ENCODE measurements around the gene ACOXL. TPM values are rescaled to one million over a fixed set of nuclear protein-coding genes. Genes with fewer than 3 reads are reported as not detected.

The ACOXL gene
- total RNA-seq, 1 donor: not detected

DNA sequence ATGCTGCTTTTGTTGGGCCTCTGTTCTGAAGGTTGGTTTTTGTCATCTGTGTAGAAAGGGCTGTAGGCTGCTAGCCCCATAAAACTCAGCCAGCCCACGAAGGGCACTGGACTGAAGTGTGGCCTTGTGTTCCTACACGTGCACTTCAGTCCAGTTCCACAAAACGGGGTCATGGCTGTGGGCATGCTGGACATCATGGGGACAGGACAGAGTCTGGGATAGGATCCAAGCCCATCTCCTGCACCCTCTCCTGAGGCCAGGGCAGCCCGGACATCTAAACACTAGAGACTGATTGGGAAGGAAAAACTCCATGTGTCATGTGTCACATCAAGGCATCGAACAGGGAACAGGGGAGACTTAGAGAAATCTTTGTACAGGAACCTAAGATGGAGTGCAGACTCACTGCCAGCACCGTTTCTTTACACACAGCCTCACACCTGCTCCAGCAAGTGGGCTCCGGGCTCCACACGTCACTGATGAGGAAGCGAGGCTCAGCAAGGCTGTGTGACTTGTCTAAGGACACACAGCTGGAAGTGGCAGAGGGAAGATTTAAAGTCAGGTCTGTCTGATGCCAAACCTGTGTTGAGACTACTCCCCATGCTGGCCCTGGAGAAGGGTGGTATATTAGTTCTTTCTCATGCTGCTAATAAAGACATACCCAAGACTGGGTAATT lies 313.5 kb downstream of the ACOXL start:
- peaks cover 38% of the 10 kb centered on the region for H3K27me3 ChIP-seq (ENCODE audit: insufficient read depth, low read length)
- no peak for DNase-seq (ENCODE audit: insufficient read length, low spot score, missing footprints)
- H3K36me3 ChIP-seq (ENCODE audit: insufficient read depth, low read length): no peaks in the 10 kb centered on the region
- H2AFZ ChIP-seq (ENCODE audit: low read length): no peak overlapping the region
- no peak overlapping the region for H3K4me3 ChIP-seq (ENCODE audit: insufficient read depth, low read length)
- H3K4me2 ChIP-seq (ENCODE audit: insufficient read depth, low read length): no peak overlapping the region
- no peaks in the 10 kb centered on the region for H3K9me3 ChIP-seq (ENCODE audit: low read depth, low read length)
- H3K79me2 ChIP-seq (ENCODE audit: insufficient read depth, low read length): no peaks in the 10 kb centered on the region
- TF ChIP-seq, protein P1, sequence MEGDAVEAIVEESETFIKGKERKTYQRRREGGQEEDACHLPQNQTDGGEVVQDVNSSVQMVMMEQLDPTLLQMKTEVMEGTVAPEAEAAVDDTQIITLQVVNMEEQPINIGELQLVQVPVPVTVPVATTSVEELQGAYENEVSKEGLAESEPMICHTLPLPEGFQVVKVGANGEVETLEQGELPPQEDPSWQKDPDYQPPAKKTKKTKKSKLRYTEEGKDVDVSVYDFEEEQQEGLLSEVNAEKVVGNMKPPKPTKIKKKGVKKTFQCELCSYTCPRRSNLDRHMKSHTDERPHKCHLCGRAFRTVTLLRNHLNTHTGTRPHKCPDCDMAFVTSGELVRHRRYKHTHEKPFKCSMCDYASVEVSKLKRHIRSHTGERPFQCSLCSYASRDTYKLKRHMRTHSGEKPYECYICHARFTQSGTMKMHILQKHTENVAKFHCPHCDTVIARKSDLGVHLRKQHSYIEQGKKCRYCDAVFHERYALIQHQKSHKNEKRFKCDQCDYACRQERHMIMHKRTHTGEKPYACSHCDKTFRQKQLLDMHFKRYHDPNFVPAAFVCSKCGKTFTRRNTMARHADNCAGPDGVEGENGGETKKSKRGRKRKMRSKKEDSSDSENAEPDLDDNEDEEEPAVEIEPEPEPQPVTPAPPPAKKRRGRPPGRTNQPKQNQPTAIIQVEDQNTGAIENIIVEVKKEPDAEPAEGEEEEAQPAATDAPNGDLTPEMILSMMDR (IDR thresholded peaks at IDR 0.05; ENCODE audit: extremely low read depth, low read depth, low read length): no peak
- H3K4me1 ChIP-seq (ENCODE audit: insufficient read depth, low read length): no peaks in the 10 kb centered on the region
- no peaks in the 10 kb centered on the region for H4K20me1 ChIP-seq (ENCODE audit: insufficient read depth, low read length)
- no peak overlapping the region for H3K27ac ChIP-seq (ENCODE audit: low read depth, low read length)

DNA sequence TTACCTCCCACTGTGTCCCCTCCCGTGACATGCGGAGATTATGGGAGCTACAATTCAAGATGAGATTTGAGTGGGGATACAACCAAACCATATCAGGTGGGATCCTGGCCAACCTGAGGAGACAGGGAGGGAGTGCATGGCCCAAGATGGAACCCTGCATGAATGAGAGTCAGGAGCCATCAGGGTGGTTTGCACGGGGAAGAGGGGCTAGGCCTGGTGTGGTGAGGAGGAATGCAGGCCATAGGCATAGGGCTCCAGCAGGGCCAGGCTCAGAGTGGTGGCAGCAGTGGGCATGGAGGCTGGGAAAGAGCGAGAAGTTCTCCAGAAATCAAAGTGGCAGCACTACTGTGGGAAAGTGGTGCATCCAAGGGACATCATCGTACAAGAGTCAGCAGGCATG lies 314.3 kb downstream of the ACOXL start:
- Histone ChIP-seq H3K79me2 (ENCODE audit: insufficient read depth, low read length) (no peaks in the 10 kb centered on the region), H3K36me3 (ENCODE audit: insufficient read depth, low read length) (no peaks in the 10 kb centered on the region), H4K20me1 (ENCODE audit: insufficient read depth, low read length) (no peaks in the 10 kb centered on the region), H3K4me1 (ENCODE audit: insufficient read depth, low read length) (no peaks in the 10 kb centered on the region), H3K4me3 (ENCODE audit: insufficient read depth, low read length) (no peak overlapping the region), H3K27ac (ENCODE audit: low read depth, low read length) (no peak overlapping the region), H2AFZ (ENCODE audit: low read length) (no peak overlapping the region), H3K4me2 (ENCODE audit: insufficient read depth, low read length) (no peak overlapping the region), H3K9me3 (ENCODE audit: low read depth, low read length) (no peaks in the 10 kb centered on the region), H3K27me3 (ENCODE audit: insufficient read depth, low read length) (peaks cover 35% of the 10 kb centered on the region)
- DNase-seq (ENCODE audit: insufficient read length, low spot score, missing footprints): no peak
- TF ChIP-seq, protein P1 (IDR thresholded peaks at IDR 0.05; ENCODE audit: extremely low read depth, low read depth, low read length): no peak

DNA sequence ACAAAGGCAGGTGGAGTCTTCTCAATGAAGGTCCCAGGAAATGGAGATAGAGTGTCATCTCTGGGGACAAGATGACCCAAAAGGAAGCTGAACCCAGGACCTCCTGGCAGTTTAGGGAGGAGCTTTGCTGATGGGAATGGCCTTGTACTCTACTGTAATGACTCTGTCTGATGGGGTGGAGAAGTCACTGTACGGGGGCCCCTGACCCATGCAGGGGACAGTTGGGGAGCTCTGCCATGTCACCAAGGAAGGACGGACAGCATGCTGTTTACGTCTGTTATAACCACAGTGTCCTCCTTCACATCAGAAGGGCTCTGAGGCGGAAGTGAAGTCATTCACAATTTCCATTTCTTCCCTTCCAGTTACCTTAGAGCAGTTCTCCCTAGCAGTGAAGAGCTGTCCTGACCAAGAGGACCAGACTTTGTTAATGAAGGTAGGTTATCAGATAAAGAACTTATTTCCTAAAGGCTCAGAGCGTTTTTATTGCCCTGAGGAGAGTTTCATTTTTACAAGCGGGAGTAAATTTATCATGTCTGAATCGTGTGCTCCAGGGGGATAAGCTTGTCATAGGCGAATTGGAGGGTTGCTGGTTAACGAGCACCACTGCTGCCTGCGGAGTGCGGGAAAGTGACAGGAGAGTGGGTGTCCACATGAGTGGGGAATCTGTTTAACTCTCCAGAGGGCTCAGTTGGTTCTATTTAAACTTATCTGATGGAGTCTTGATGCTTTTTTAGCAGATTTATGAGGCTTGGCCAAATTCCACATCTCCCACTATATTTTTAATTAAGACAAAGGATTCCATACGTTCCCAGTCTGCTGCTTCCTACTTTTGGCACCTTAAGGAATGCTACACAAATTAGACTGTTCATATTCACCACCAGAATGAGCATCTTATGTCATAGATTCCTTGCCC lies 316.7 kb downstream of the ACOXL start:
- no peak for DNase-seq (ENCODE audit: insufficient read length, low spot score, missing footprints)
- H3K4me3 ChIP-seq (ENCODE audit: insufficient read depth, low read length): no peak overlapping the region
- no peaks in the 10 kb centered on the region for H3K36me3 ChIP-seq (ENCODE audit: insufficient read depth, low read length)
- no peak overlapping the region for H2AFZ ChIP-seq (ENCODE audit: low read length)
- H3K79me2 ChIP-seq (ENCODE audit: insufficient read depth, low read length): no peaks in the 10 kb centered on the region
- H3K9me3 ChIP-seq (ENCODE audit: low read depth, low read length): no peaks in the 10 kb centered on the region
- TF ChIP-seq, protein P1 (IDR thresholded peaks at IDR 0.05; ENCODE audit: extremely low read depth, low read depth, low read length): no peak
- H3K27me3 ChIP-seq (ENCODE audit: insufficient read depth, low read length): peaks cover 45% of the 10 kb centered on the region
- no peaks in the 10 kb centered on the region for H3K4me1 ChIP-seq (ENCODE audit: insufficient read depth, low read length)
- H3K4me2 ChIP-seq (ENCODE audit: insufficient read depth, low read length): no peak overlapping the region
- H4K20me1 ChIP-seq (ENCODE audit: insufficient read depth, low read length): no peaks in the 10 kb centered on the region
- H3K27ac ChIP-seq (ENCODE audit: low read depth, low read length): no peak overlapping the region
